Gastrocnemius medialis (tissue), 4 donors: ENCODE data around the gene PRDM16. TPM values are rescaled to one million over a fixed set of nuclear protein-coding genes. Genes with fewer than 3 reads are reported as not detected.

ENCODE experiments used
- ATAC-seq, 2 donors: fragments of 150-250 bp; one replicate each; pipeline ENCODE4 v1.9.1; 2016
- DNase-seq, 2 donors: peaks; one replicate each; pipeline ENCODE4 v3.0.0-alpha.2; 2019
- H3K27ac ChIP-seq, 4 donors: fragments of 200-600 bp; sonication (generic); 1 replicate in 1 of 4; 2 replicates in 3 of 4; pipeline ENCODE4 v1.5.1; 2016 to 2018; ENCODE audit warnings: mild to moderate bottlenecking in 2 of 4, moderate library complexity in 1 of 4
- H3K27me3 ChIP-seq, 3 donors: fragments of 200-600 bp; sonication (generic) in 2 of 3; 1 replicate in 1 of 3; 2 replicates in 2 of 3; pipeline versions ENCODE4 v1.5.1 to v1.6.0; 2016 to 2019; ENCODE audit warnings: mild to moderate bottlenecking in 1 of 3, moderate library complexity in 1 of 3
- H3K36me3 ChIP-seq, 2 donors: fragments of 200-600 bp; sonication (generic) in 1 of 2; one replicate each; pipeline ENCODE4 v1.5.1; 2017 to 2018
- H3K4me1 ChIP-seq, 2 donors: fragments of 200-600 bp; sonication (generic) in 1 of 2; one replicate each; pipeline ENCODE4 v1.5.1; 2016 to 2017; ENCODE audit warnings: mild to moderate bottlenecking in 2 of 2
- H3K4me3 ChIP-seq, 4 donors: fragments of 200-600 bp; sonication (generic) in 3 of 4; 1 replicate in 1 of 4; 2 replicates in 3 of 4; pipeline ENCODE4 v1.5.1; 2016 to 2019; ENCODE audit warnings: mild to moderate bottlenecking in 2 of 4
- H3K9me3 ChIP-seq, 3 donors: fragments of 200-600 bp; sonication (generic) in 2 of 3; 1 replicate in 1 of 3; 2 replicates in 2 of 3; pipeline ENCODE4 v1.5.1; 2016 to 2019
- CTCF ChIP-seq, 5 experiments: fragments of 450-650 bp in 3 of 5; fragments of 200-600 bp in 2 of 5; sonication (generic) in 2 of 5; IDR thresholded peaks in 4 of 5; conservative IDR thresholded peaks in 1 of 5; 1 replicate in 4 of 5; 2 replicates in 1 of 5; pipeline ENCODE4 v1.5.1; 2016 to 2019; ENCODE audit warnings: antibody characterized with exemption in 5 of 5, mild to moderate bottlenecking in 3 of 5, moderate library complexity in 3 of 5
- POLR2A ChIP-seq, 2 donors: fragments of 450-650 bp; IDR thresholded peaks; one replicate each; pipeline ENCODE4 v1.6.1; 2017; ENCODE audit warnings: antibody characterized with exemption in 2 of 2, mild to moderate bottlenecking in 2 of 2, moderate library complexity in 2 of 2
- in situ Hi-C, 4 donors: fragments of 200-750 bp; cut with MboI; loops; one replicate each; pipeline versions ENCODE4 v1.15.0 to v1.8.0; 2017; ENCODE audit warnings: low sequenced_read_pairs in 4 of 4
- intact Hi-C: fragments of 100-400 bp; cut with DNase I; formaldehyde crosslinking; loops from one replicate; pipeline ENCODE4 v1.15.1; 2023; ENCODE audit warnings: low total_unique reads
- total RNA-seq, 4 donors: library from RNA; depleted of rRNA; stranded (reverse); fragments of >200 nt; gene quantifications; one replicate each; pipeline versions ENCODE4 v1.1.0 to v1.2.3, GENCODE V29; 2016

Gene PRDM16
- total RNA-seq, 4 donors from 2014 or later, result 0.03 to 0.19 (median 0.17) TPM

- Histone ChIP-seq H3K36me3 (no peaks in the 10 kb centered on the region), H3K27me3 (peaks cover 9 to 30% (median 18%) of the 10 kb centered on the region in 3 donors), H3K4me1 (no peaks in the 10 kb centered on the region), H3K9me3 (no peaks in the 10 kb centered on the region), H3K27ac (no peak overlapping the region), H3K4me3 (no peak overlapping the region)
- DNase-seq (no peak), ATAC-seq (peak; percentile 36 to 55)
- TF ChIP-seq POLR2A (IDR thresholded peaks at IDR 0.05) (no peak), CTCF (IDR thresholded peaks at IDR 0.05 in 4 of 5, conservative IDR thresholded peaks at IDR 0.05 in 1 of 5) (no peak)
- in situ Hi-C loops (no loop called here), intact Hi-C loops (no loop called here)
These were observed 37.4 kb upstream of the PRDM16 start for GRCh38 chr1:3031401-3032221.

GRCh38 chr1:3032371-3033039, 36.5 kb upstream of the PRDM16 start:
- H3K4me3 ChIP-seq, result no peak overlapping the region
- intact Hi-C loops, result no loop called here
- H3K27ac ChIP-seq, result no peak overlapping the region
- H3K9me3 ChIP-seq, result no peaks in the 10 kb centered on the region
- DNase-seq (no peak), ATAC-seq (no peak)
- H3K27me3 ChIP-seq, result peaks cover 18 to 29% (median 23%) of the 10 kb centered on the region in 3 donors
- H3K4me1 ChIP-seq, result no peaks in the 10 kb centered on the region
- H3K36me3 ChIP-seq, result no peaks in the 10 kb centered on the region
- no peak for TF ChIP-seq CTCF (IDR thresholded peaks at IDR 0.05 in 4 of 5, conservative IDR thresholded peaks at IDR 0.05 in 1 of 5)
- no peak for TF ChIP-seq POLR2A (IDR thresholded peaks at IDR 0.05)
- in situ Hi-C loops, result no loop called here

- in situ Hi-C loops, result no loop called here
- no peaks in the 10 kb centered on the region for H3K4me1 ChIP-seq
- H3K27me3 ChIP-seq, result peaks cover 23 to 30% (median 30%) of the 10 kb centered on the region in 3 donors
- H3K27ac ChIP-seq, result no peak overlapping the region
- H3K4me3 ChIP-seq, result no peak overlapping the region
- H3K36me3 ChIP-seq, result no peaks in the 10 kb centered on the region
- ATAC-seq (no peak), DNase-seq (no peak)
- H3K9me3 ChIP-seq, result no peaks in the 10 kb centered on the region
- TF ChIP-seq CTCF (IDR thresholded peaks at IDR 0.05 in 4 of 5, conservative IDR thresholded peaks at IDR 0.05 in 1 of 5), result no peak
- TF ChIP-seq POLR2A (IDR thresholded peaks at IDR 0.05), result no peak
- intact Hi-C loops, result no loop called here
These were observed 35.8 kb upstream of the PRDM16 start for GRCh38 chr1:3033040-3033789.

- Histone ChIP-seq H3K4me3 (no peak overlapping the region), H3K36me3 (no peaks in the 10 kb centered on the region), H3K27ac (no peak overlapping the region), H3K27me3 (peaks cover 26 to 31% (median 30%) of the 10 kb centered on the region in 3 donors), H3K4me1 (no peaks in the 10 kb centered on the region), H3K9me3 (no peaks in the 10 kb centered on the region)
- intact Hi-C loops, result no loop called here
- no peak for TF ChIP-seq CTCF (IDR thresholded peaks at IDR 0.05 in 4 of 5, conservative IDR thresholded peaks at IDR 0.05 in 1 of 5)
- TF ChIP-seq POLR2A (IDR thresholded peaks at IDR 0.05), result no peak
- DNase-seq (no peak), ATAC-seq (no peak)
- in situ Hi-C loops, result no loop called here
These were observed 35.3 kb upstream of the PRDM16 start for GRCh38 chr1:3033790-3034090.
